Activated CD8-positive, alpha-beta memory T cell treated with anti-CD3 and anti-CD28 coated beads for 48 hours (primary cell): ENCODE measurements around the gene B4GALT5.
"Not testable (repeated sequence)": the region's sequence is repeated elsewhere in the genome, so short reads cannot be mapped to it uniquely, and the experiment has no call there.

ENCODE experiments used
- DNase-seq, 3 experiments: peaks; one replicate each; pipeline ENCODE4 v3.0.0-alpha.2; 2020; ENCODE audit warnings: low read depth in 2 of 3, low spot score in 2 of 3

Gene B4GALT5

GRCh38 chr20:49737260-49737659 lies 23.6 kb upstream of the B4GALT5 start:
- no peak for DNase-seq

GRCh38 chr20:49729780-49730179 lies 16.1 kb upstream of the B4GALT5 start:
- no peak for DNase-seq

- no peak for DNase-seq
Measured at GRCh38 chr20:49727894-49728885, 14.5 kb upstream of the B4GALT5 start.

- no peak for DNase-seq
Measured at GRCh38 chr20:49727478-49727877, 13.8 kb upstream of the B4GALT5 start.

- no peak for DNase-seq
Measured at GRCh38 chr20:49725694-49726093, 12.0 kb upstream of the B4GALT5 start.

GRCh38 chr20:49725224-49725606 lies 11.5 kb upstream of the B4GALT5 start:
- not testable (repeated sequence) for DNase-seq

- DNase-seq, result no peak
Measured at GRCh38 chr20:49724408-49725223, 10.9 kb upstream of the B4GALT5 start.

- not testable (repeated sequence) for DNase-seq
Measured at GRCh38 chr20:49723758-49724157, 10.1 kb upstream of the B4GALT5 start.

GRCh38 chr20:49721326-49721725 lies 7.6 kb upstream of the B4GALT5 start:
- DNase-seq, result not testable (repeated sequence)

GRCh38 chr20:49715466-49715865 lies 1.8 kb upstream of the B4GALT5 start:
- DNase-seq, result no peak

GRCh38 chr20:49712996-49713752 lies 504 bp downstream of the B4GALT5 start:
- peak in 1 of 3 experiments; percentile 20 for DNase-seq

- DNase-seq, result no peak
Measured at GRCh38 chr20:49712646-49712995, 1.1 kb downstream of the B4GALT5 start.

- no peak for DNase-seq
Measured at GRCh38 chr20:49712118-49712517, 1.6 kb downstream of the B4GALT5 start.

GRCh38 chr20:49711667-49711987 lies 2.1 kb downstream of the B4GALT5 start:
- no peak for DNase-seq

GRCh38 chr20:49710971-49711666 lies 2.6 kb downstream of the B4GALT5 start:
- no peak for DNase-seq

- no peak for DNase-seq
Measured at GRCh38 chr20:49707118-49707517, 6.6 kb downstream of the B4GALT5 start.

GRCh38 chr20:49706630-49707091 lies 7.0 kb downstream of the B4GALT5 start:
- no peak for DNase-seq

GRCh38 chr20:49705893-49706292 lies 7.8 kb downstream of the B4GALT5 start:
- not testable (repeated sequence) for DNase-seq

GRCh38 chr20:49705358-49705757 lies 8.3 kb downstream of the B4GALT5 start:
- no peak for DNase-seq

GRCh38 chr20:49704932-49705336 lies 8.7 kb downstream of the B4GALT5 start:
- DNase-seq, result no peak

- DNase-seq, result no peak
Measured at GRCh38 chr20:49701916-49702315, 11.8 kb downstream of the B4GALT5 start.
